ENCODE results near the gene RBM19.

RBM19 gene

DNA sequence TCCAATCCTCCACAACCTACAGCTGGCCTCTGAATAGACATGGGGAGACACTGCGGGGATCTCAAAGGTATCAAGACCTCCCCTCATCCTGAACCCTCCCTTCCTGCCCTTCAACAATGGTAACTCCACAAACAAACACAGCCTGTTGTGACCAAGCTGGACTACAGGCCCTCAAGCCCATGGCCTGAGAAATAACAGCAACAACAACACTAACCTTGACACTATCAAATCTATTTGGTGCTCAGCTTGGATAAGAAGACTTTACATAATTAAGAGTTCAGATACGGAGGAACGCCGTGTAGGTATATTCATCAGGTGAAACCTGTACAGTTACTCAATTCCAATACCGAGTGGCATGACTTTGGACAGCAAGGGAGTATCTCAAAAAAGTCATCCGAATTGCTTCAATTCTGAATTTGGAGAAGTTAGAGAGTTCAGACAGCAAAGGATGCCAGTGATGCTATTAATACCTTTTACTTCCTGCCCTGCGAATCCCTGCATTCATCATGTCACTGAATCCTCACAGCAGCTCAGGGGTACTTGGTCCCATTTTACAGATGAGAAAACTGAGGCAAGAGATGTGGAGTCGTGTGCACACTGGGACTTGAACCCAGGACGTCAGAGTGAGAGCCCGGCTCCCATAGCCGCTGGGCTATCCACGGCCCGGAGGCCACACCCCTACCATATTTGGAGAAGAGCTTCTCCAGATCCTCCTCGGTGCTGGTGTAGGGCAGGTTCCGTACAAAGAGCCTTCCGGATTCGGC lies 17.8 kb downstream of the RBM19 start:
- TF ChIP-seq, protein P1, sequence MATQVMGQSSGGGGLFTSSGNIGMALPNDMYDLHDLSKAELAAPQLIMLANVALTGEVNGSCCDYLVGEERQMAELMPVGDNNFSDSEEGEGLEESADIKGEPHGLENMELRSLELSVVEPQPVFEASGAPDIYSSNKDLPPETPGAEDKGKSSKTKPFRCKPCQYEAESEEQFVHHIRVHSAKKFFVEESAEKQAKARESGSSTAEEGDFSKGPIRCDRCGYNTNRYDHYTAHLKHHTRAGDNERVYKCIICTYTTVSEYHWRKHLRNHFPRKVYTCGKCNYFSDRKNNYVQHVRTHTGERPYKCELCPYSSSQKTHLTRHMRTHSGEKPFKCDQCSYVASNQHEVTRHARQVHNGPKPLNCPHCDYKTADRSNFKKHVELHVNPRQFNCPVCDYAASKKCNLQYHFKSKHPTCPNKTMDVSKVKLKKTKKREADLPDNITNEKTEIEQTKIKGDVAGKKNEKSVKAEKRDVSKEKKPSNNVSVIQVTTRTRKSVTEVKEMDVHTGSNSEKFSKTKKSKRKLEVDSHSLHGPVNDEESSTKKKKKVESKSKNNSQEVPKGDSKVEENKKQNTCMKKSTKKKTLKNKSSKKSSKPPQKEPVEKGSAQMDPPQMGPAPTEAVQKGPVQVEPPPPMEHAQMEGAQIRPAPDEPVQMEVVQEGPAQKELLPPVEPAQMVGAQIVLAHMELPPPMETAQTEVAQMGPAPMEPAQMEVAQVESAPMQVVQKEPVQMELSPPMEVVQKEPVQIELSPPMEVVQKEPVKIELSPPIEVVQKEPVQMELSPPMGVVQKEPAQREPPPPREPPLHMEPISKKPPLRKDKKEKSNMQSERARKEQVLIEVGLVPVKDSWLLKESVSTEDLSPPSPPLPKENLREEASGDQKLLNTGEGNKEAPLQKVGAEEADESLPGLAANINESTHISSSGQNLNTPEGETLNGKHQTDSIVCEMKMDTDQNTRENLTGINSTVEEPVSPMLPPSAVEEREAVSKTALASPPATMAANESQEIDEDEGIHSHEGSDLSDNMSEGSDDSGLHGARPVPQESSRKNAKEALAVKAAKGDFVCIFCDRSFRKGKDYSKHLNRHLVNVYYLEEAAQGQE (IDR thresholded peaks at IDR 0.05; ENCODE audit: insufficient read depth in 1 of 2, low read depth in 2 of 2, low read length in 2 of 2), result no peak
- TF ChIP-seq TAF1 (IDR thresholded peaks at IDR 0.05; ENCODE audit: borderline replicate concordance, insufficient read depth, low read length) (no peak), POLR2AphosphoS5 (IDR thresholded peaks at IDR 0.05; ENCODE audit: low read depth, low read length) (no peak), SIN3A (IDR thresholded peaks at IDR 0.05; ENCODE audit: borderline replicate concordance, insufficient read depth, low read length) (no peak), FOXP2 (optimal IDR thresholded peaks at IDR 0.05; ENCODE audit: borderline replicate concordance, extremely low read depth, extremely low read length, insufficient read depth) (no peak)

DNA sequence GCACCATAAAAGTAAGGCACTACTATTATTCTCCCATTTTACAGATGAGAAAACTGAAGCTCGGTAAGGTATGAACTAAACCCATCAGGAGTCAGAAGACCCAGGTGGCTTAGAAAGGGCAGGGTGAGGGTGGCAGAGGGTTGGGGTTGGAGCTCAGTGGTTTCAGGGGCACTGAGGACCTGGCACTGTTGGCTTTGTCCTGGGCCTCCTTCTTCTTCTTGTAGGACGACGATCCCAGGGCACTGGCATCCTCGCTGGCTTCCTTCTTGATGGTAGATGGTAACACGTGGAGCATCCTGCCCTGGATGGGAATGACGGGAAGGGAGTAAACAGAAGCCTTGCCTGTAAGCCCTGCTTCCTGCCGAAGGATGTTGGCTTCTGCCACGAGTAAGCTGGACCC lies 19.9 kb downstream of the RBM19 start:
- TF ChIP-seq SIN3A (IDR thresholded peaks at IDR 0.05; ENCODE audit: borderline replicate concordance, insufficient read depth, low read length) (no peak), POLR2AphosphoS5 (IDR thresholded peaks at IDR 0.05; ENCODE audit: low read depth, low read length) (no peak), FOXP2 (optimal IDR thresholded peaks at IDR 0.05; ENCODE audit: borderline replicate concordance, extremely low read depth, extremely low read length, insufficient read depth) (no peak), TAF1 (IDR thresholded peaks at IDR 0.05; ENCODE audit: borderline replicate concordance, insufficient read depth, low read length) (no peak)
- TF ChIP-seq, protein P1 (IDR thresholded peaks at IDR 0.05; ENCODE audit: insufficient read depth in 1 of 2, low read depth in 2 of 2, low read length in 2 of 2), result no peak

DNA sequence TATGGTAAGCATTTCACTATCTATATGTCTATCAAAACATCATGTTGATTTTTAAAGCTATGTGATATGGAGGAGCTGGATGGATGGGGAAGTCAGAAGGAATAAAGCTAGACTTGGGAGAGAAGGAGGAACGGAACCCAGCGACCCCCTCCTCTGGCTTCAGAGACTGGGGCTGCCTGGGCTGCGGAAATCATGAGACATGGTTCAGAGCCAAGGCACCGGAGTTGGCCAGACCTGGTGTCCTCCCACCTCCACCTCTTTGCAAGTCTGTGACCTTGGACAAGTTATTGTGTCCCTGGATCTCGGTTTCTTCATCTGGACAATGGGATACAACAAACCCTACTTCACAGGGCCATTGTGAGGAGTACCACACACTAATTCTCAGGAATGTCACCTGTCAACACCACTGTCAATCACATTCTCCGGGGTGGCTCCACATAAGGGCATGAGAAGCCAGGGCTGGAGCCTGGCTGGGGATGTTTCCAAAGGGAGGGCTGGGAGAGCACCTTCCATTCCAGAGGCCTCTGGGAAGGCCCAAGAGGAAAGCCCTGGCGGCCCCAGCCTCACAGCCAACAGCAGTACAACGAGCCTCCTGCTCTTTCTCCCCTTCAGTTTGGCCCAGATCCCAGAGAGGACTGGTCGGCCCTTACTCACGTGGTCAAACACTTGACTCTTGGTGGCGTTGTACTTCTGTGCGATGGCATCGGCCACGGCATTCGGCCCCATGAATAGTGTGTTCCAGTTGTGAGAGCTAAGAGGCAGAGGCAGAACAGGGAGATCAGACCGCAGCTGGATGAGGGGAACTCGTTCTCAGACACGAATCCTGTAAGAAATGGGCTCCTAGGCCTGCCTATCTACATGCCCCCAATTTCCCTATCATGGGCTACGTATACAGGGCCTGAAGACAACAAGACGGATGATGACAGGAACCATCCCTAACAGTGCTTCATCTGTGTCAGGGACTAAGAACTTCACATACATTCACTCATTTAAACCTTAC lies 20.7 kb downstream of the RBM19 start:
- no peak for TF ChIP-seq FOXP2 (optimal IDR thresholded peaks at IDR 0.05; ENCODE audit: borderline replicate concordance, extremely low read depth, extremely low read length, insufficient read depth)
- TF ChIP-seq, protein P1 (IDR thresholded peaks at IDR 0.05; ENCODE audit: insufficient read depth in 1 of 2, low read depth in 2 of 2, low read length in 2 of 2), result no peak
- no peak for TF ChIP-seq SIN3A (IDR thresholded peaks at IDR 0.05; ENCODE audit: borderline replicate concordance, insufficient read depth, low read length)
- TF ChIP-seq TAF1 (IDR thresholded peaks at IDR 0.05; ENCODE audit: borderline replicate concordance, insufficient read depth, low read length), result no peak
- no peak for TF ChIP-seq POLR2AphosphoS5 (IDR thresholded peaks at IDR 0.05; ENCODE audit: low read depth, low read length)

DNA sequence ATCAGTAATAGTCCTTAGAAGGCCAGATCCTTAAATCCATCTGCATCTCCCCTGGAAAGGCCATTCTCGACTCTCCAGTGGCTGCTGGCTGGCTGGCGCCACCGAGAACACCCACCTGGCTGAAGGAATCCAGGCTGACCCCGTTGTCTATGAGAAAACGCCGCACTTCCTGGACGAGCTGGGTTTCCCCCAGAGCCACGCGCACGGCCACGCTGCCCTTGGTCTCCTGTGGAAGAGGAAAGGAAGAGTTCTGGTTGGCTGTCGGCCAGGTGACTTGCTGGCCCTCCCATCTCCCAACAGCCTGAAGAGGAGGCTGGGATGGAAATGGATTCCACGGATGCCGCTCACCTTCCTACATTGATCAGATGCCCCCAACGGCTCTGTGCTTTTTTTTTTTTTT lies 23.9 kb downstream of the RBM19 start:
- TF ChIP-seq, protein P1 (IDR thresholded peaks at IDR 0.05; ENCODE audit: insufficient read depth in 1 of 2, low read depth in 2 of 2, low read length in 2 of 2), result no peak
- TF ChIP-seq FOXP2 (optimal IDR thresholded peaks at IDR 0.05; ENCODE audit: borderline replicate concordance, extremely low read depth, extremely low read length, insufficient read depth) (no peak), SIN3A (IDR thresholded peaks at IDR 0.05; ENCODE audit: borderline replicate concordance, insufficient read depth, low read length) (no peak)

All from PFSK-1 (cell line).